HG03045 (cell line): Measurements from ENCODE around the gene ICA1.
"Not testable (repeated sequence)": the region's sequence is repeated elsewhere in the genome, so short reads cannot be mapped to it uniquely, and the experiment has no call there.

ENCODE experiments used
- ATAC-seq: cut with Tn5 transposase; IDR thresholded peaks from one replicate; pipeline ENCODE4 v1.9.1; 2021; ENCODE audit warnings: mild to moderate bottlenecking, moderate library complexity; ENCODE audit not compliant: unreplicated experiment

The ICA1 gene

GRCh38 chr7:8271960-8272359 is 10.0 kb upstream of the ICA1 start:
- no peak for ATAC-seq

- ATAC-seq, result no peak
Observed at GRCh38 chr7:8263048-8263447, 1.1 kb upstream of the ICA1 start.

- no peak for ATAC-seq
Observed at GRCh38 chr7:8260871-8261694, 884 bp downstream of the ICA1 start.

DNA sequence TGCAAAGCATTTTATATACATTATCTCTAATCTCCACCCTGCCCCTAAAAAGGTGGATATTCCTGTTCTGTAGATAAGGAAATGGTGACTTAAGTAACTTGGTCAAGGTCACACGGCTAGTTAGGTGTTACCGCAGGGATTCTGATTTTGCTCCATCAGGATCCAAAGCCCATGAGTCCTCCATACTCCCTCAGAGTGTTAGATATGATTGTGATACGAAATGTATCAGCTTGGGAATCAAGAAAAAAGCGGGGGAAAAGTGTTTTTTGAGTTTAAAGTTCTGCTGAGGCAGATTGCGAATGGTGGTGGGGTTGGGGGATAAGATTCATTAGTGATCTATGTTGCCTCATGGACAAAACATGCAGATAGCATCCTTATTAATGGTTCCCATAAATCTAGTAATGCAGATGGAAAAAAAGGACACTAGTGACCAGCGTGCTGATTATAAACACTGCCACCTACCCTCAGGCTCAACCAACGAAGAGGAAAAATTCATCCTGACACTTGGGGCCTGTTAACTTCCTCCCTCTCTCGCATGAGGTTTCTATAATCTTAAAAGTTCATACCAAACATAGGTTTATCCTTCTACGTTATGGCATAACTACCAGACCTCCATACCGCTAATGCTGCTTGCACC is 2.3 kb downstream of the ICA1 start:
- no peak for ATAC-seq

DNA sequence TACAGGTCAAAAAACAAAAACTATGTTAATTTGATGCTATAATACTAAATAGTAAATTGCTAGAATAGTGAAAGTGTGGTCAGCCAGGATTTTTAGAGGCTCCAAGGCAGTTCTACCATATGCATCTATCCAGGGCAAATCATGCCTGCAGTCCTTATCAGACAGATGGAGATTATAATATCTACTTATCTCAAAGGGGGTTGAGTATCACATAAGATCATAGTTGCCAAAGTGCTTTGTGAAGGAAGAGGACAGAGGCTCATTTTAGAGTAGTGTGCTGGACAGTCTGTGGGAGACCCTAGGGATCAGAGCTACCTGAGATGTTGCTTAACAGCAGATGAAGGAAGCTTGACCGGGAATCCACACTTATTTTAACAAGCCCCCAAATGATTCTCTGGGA is 3.2 kb downstream of the ICA1 start:
- no peak for ATAC-seq

DNA sequence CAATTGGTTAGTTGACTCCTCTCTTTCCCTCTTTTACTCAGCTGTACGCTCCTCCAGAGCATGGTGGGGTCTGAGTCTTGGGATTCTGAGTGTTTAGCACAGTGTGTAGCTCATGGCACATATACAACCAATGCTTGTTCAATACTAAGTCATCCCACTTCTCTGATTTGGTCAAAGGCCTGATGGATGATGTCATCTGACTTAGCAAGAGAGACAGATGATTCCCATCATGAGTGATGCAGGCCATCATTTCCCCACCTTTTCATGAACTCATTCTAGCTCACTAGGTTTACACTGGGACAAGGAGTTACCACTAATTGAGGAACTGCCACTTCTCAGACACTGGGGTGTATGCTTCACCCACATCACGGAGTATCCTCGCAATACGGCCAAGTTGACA is 3.8 kb downstream of the ICA1 start:
- ATAC-seq, result no peak

GRCh38 chr7:8255680-8256655 is 6.0 kb downstream of the ICA1 start:
- ATAC-seq, result no peak

- ATAC-seq, result no peak
Observed at GRCh38 chr7:8254667-8255066, 7.3 kb downstream of the ICA1 start.

GRCh38 chr7:8254215-8254614 is 7.8 kb downstream of the ICA1 start:
- no peak for ATAC-seq

DNA sequence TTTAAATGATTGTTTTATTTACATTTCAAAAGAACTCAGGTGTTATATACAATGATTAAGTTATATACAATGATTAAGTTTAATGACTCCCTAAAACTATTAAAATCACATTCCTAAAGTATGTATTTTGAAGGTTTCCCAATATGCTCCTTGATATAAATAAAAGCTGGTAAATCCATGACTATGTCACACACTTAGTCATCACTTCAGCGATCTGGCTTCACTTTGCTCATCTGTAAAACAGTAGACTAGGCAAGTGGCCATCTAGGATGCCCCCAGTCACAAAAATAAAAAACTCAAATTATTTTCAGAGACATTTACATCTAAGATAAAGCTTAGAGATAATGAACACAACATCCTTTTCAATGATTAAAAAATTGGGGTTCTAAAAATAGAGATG is 10.8 kb downstream of the ICA1 start:
- ATAC-seq, result no peak

DNA sequence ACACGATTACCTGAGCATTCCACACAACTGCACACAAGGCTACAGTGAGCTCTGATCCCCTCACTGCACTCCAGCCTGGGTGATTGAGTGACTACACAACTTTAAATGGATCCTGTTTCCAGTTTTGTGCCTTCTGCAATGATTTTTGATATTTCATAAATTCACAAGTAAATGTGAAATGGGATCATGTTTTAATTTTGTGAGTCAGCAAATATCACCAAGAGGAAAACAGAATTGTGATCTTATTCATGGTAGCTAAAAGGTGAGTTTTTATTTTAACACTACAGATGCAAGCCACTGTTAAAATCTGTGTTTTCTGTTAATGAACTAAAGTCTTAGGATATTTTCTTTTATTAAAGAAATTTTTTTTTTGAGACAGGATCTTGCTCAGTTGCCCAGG is 11.4 kb downstream of the ICA1 start:
- no peak for ATAC-seq

DNA sequence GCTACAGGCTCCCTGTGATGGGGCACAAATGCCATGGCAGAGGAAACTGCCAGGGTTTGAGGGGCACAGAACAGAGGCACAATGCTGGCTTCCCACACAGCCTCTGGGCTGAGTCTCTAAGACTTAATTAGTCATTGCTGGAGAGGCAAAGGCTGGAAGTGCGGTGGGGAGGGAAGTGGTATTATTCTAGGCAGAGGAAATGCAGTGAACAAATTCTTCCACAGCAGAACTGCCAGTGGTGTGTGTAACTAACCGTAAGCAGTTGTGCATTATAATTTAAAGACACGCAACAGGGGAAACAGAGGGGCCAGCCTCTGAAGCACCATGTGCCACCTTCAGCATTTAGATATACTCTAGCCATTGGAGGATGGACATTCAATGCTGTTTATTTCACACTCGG is 12.8 kb downstream of the ICA1 start:
- no peak for ATAC-seq

GRCh38 chr7:8246020-8246419 is 15.9 kb downstream of the ICA1 start:
- no peak for ATAC-seq

DNA sequence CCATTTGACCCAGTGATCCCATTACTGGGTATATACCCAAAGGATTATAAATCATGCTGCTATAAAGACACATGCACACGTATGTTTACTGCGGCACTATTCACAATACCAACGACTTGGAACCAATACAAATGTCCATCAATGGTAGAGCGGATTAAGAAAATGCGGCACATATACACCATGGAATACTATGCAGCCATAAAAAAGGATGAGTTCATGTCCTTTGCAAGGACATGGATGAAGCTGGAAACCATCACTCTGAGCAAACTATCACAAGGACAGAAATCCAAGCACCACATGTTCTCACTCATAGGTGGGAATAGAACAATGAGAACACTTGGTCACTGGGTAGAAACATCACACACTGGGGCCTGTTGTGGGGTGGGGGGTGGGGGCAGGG is 16.9 kb downstream of the ICA1 start:
- not testable (repeated sequence) for ATAC-seq

DNA sequence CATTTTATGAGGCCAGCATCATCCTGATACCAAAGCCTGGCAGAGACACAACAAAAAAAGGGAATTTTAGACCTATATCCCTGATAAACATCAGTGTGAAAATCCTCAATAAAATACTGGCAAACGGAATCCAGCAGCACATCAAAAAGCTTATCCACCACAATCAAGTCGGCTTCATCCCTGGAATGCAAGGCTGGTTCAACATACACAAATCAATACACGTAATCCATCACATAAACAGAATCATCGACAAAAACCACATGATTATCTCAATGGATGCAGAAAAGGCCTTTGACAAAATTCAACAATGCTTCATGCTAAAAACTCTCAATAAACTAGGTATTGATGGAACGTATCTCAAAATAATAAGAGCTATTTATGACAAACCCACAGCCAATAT is 18.9 kb downstream of the ICA1 start:
- not testable (repeated sequence) for ATAC-seq

DNA sequence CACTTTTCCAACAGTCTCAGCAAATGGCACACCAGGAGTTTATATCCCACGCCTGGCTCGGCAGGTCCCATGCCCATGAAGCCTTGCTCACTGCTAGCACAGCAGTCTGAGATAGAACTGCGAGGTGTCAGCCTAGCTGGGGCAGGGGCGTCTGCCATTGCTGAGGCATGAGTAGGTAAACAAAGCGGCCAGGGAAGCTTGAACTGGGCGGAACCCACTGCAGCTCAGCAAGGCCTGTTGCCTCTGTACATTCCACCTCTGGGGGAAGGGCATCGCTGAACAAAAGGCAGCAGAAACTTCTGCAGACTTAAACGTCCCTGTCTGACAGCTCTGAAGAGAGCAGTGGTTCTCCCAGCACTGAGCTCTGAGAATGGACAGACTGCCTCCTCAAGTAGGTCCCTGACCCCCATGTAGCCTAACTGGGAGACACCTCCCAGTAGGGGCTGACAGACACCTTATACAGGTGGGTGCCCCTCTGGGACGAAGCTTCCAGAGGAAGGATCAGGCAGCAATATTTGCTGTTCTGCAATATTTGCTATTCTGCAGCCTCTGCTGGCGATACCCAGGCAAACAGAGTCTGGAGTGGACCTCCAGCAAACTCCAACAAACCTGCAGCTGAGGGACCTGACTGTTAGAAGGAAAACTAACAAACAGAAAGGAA is 22.1 kb downstream of the ICA1 start:
- ATAC-seq, result not testable (repeated sequence)

DNA sequence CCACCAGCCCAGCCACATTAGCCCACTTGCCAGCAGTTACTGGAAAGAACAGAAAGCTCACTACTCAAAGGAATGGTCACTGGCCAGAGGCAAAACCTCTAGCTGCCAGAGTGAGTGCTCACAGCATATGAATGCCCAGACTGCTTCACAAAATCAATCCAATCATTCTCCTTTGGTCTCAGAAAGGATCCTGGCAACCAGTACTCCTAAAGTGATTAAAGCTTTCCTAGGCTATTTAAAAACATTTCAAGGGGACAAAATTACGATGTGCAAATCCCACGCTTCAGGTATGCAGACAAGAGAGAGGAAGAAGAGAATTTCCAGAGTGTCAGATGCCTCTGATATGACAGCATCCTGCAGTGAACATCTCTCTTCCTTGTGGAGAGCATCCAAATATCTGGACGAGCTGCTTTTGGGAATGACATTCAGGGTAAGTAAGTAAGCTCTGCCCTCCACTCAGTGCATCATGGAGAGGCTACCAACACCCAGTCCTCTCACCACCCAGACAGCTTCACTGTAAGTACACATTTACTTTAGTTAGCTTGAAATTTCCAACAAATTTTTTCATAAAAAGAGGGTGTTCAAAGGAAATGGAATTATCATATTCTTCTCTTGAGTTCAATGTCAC is 25.1 kb downstream of the ICA1 start:
- ATAC-seq, result no peak

GRCh38 chr7:8232999-8233847 is 28.7 kb downstream of the ICA1 start:
- no peak for ATAC-seq

DNA sequence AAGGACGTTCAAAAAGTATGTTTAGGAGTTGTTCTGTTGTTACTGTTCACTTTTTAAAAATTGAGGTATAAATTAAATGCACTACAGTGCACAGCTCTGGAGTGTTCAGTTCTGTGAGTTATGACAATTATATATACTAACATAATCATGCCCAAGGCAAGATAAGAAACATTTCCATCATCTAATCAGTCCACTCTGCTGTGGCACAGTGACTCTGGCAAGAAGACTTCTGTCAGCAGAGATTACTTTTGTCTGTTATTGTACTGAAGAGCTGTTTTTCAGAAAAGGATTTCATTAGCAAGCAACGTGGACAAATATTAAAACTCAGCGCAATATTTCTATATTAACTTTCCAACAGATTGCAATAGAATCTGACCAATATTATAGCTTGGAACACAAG is 32.0 kb downstream of the ICA1 start:
- ATAC-seq, result no peak
